ENCODE results near the gene MYBPC2.

DNA sequence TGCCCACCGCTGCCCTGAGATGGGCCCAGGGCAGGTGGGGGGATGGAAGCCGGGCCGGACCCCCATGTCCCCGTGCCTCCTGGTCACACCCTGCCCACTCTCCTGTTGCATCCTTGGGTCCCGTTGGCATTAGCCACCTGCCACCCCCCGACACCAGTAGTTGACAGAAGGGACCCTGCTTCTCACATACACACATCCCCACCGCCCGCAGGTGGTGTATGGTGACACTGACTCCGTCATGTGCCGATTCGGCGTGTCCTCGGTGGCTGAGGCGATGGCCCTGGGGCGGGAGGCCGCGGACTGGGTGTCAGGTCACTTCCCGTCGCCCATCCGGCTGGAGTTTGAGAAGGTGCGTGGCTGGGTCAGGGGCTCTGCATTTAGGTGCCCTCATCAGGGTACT, 19.2 kb upstream of the MYBPC2 start:
- TF ChIP-seq, protein P1, sequence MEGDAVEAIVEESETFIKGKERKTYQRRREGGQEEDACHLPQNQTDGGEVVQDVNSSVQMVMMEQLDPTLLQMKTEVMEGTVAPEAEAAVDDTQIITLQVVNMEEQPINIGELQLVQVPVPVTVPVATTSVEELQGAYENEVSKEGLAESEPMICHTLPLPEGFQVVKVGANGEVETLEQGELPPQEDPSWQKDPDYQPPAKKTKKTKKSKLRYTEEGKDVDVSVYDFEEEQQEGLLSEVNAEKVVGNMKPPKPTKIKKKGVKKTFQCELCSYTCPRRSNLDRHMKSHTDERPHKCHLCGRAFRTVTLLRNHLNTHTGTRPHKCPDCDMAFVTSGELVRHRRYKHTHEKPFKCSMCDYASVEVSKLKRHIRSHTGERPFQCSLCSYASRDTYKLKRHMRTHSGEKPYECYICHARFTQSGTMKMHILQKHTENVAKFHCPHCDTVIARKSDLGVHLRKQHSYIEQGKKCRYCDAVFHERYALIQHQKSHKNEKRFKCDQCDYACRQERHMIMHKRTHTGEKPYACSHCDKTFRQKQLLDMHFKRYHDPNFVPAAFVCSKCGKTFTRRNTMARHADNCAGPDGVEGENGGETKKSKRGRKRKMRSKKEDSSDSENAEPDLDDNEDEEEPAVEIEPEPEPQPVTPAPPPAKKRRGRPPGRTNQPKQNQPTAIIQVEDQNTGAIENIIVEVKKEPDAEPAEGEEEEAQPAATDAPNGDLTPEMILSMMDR (conservative IDR thresholded peaks at IDR 0.05; ENCODE audit: low read depth, low read length) = no peak
- no peak for TF ChIP-seq EZH2 (IDR thresholded peaks at IDR 0.05; ENCODE audit: low read length, unreplicated experiment)
